ENCODE measurements around the gene ANKRD55. TPM values are rescaled to one million over a fixed set of nuclear protein-coding genes. Genes with fewer than 3 reads are reported as not detected.

The ANKRD55 gene
- total and polyA plus RNA-seq, 9 of the 15 experiments (the other 6 are each of a cell fraction or from before 2014, with no cell fraction given) = 3.4 to 10.6 (median 6.5) TPM

GRCh38 chr5:56253924-56254323 lies 20.8 kb upstream of the ANKRD55 start (continued):
- TF ChIP-seq ZNF511 (CRISPR knock-in tag; IDR thresholded peaks at IDR 0.05) (no peak), MIER1 (IDR thresholded peaks at IDR 0.05; ENCODE audit: low read depth) (no peak), FUS (optimal IDR thresholded peaks at IDR 0.05; ENCODE audit: low read depth, low read length) (no peak), HDGF (IDR thresholded peaks at IDR 0.05) (no peak), NCOR1 (IDR thresholded peaks at IDR 0.05) (no peak), EP300 (IDR thresholded peaks at IDR 0.05; ENCODE audit: low read length) (no peak), ERF (CRISPR knock-in tag; IDR thresholded peaks at IDR 0.05) (no peak), CBFB (CRISPR knock-in tag; IDR thresholded peaks at IDR 0.05) (no peak), JUND (IDR thresholded peaks at IDR 0.05; ENCODE audit: borderline replicate concordance, low read depth, low read length) (peak; percentile 56; the same call in 1 of the 2 replicates), JUND (tag; IDR thresholded peaks at IDR 0.05; ENCODE audit: borderline replicate concordance, low read depth, low read length) (0 out of 3 replicates have a peak, but pooled peaks have one; percentile 36), SOX6 (IDR thresholded peaks at IDR 0.05) (no peak), SMARCB1 (IDR thresholded peaks at IDR 0.05; ENCODE audit: insufficient read length, low read depth) (no peak), ZNF436 (CRISPR knock-in tag; IDR thresholded peaks at IDR 0.05) (no peak), RHOXF2B (CRISPR knock-in tag; conservative IDR thresholded peaks at IDR 0.05) (no peak), CTCFL (IDR thresholded peaks at IDR 0.05; ENCODE audit: borderline replicate concordance, insufficient read depth, low read depth, low read length, poor library complexity, severe bottlenecking) (no peak), ZNF696 (CRISPR knock-in tag; conservative IDR thresholded peaks at IDR 0.05) (no peak), ATF7 (IDR thresholded peaks at IDR 0.05) (peak; percentile 87), ZNF780A (CRISPR knock-in tag; IDR thresholded peaks at IDR 0.05) (no peak), NR0B1 (IDR thresholded peaks at IDR 0.05; ENCODE audit: partially characterized antibody) (no peak), GABPA (tag; conservative IDR thresholded peaks at IDR 0.05; ENCODE audit: low read depth) (no peak), ATF3 (IDR thresholded peaks at IDR 0.05) (peak; percentile 73), ATF3 (CRISPR knock-in tag; conservative IDR thresholded peaks at IDR 0.05) (no peak), FOXA1 (IDR thresholded peaks at IDR 0.05; ENCODE audit: borderline replicate concordance) (no peak), ZNF384 (IDR thresholded peaks at IDR 0.05; ENCODE audit: low read depth, low read length) (no peak)

All from K562 (cell line).